Measurements from ENCODE around the gene GPR108. TPM values are rescaled to one million over a fixed set of nuclear protein-coding genes. Genes with fewer than 3 reads are reported as not detected.

GPR108 gene
- 24.1 and 36.4 TPM in 2 replicates for total RNA-seq (2016; rRNA removed; fragmentation: Illumina TruSeq; extraction: Trizol)
- total RNA-seq (2016; cell fraction: cytosol; rRNA removed; fragmentation: Illumina TruSeq; extraction: Trizol; ENCODE audit: low read depth): 38.0 and 46.7 TPM in 2 replicates
- total RNA-seq (2016; cell fraction: insoluble cytoplasmic fraction; rRNA removed; fragmentation: Illumina TruSeq; extraction: Trizol): 17.4 and 36.4 TPM in 2 replicates
- total RNA-seq (2016; cell fraction: membrane; rRNA removed; fragmentation: Illumina TruSeq; extraction: Trizol): 50.7 and 59.0 TPM in 2 replicates
- 28.9 and 37.5 TPM in 2 replicates for total RNA-seq (2016; cell fraction: nucleus; rRNA removed; fragmentation: Illumina TruSeq; extraction: Trizol)
- 63.0 and 69.7 TPM in 2 replicates for polyA plus RNA-seq (2011; rRNA removed)
- 52.1 and 59.5 TPM in 2 replicates for polyA plus RNA-seq (2011; cell fraction: cytosol; rRNA removed)
- polyA plus RNA-seq (2011; cell fraction: nucleus; rRNA removed): 207 and 243 TPM in 2 replicates
- 28.8 and 45.1 TPM in 2 replicates for polyA plus RNA-seq (2012)
- 45.8 and 48.0 TPM in 2 replicates for polyA plus RNA-seq (2016; cell fraction: cytosol; fragmentation: Illumina TruSeq; extraction: Trizol; ENCODE audit: low read depth)
- 22.1 and 29.5 TPM in 2 replicates for polyA plus RNA-seq (2016; cell fraction: insoluble cytoplasmic fraction; fragmentation: Illumina TruSeq; extraction: Trizol; ENCODE audit: low read depth)
- 52.9 and 59.3 TPM in 2 replicates for polyA plus RNA-seq (2016; cell fraction: membrane; fragmentation: Illumina TruSeq; extraction: Trizol; ENCODE audit: low read depth)
- polyA plus RNA-seq (2016; cell fraction: nucleus; fragmentation: Illumina TruSeq; extraction: Trizol; ENCODE audit: insufficient read depth, low read depth): 87.3 and 93.9 TPM in 2 replicates
- 154 and 189 TPM in 2 replicates for polyA minus RNA-seq (2011; rRNA and poly(A)+ RNA removed; ENCODE audit: low replicate concordance)
- polyA minus RNA-seq (2011; cell fraction: cytosol; rRNA and poly(A)+ RNA removed): 18.7 and 18.9 TPM in 2 replicates
- 28.3 and 32.7 TPM in 2 replicates for polyA minus RNA-seq (2011; cell fraction: nucleus; rRNA and poly(A)+ RNA removed)
- Bru-seq, nascent RNA: percentile 53 among the genes with signal in this experiment
- percentile 84 among the genes with signal in this experiment for BruChase-seq, experiment 1, labeled RNA remaining after a 6-hour chase
- percentile 70 among the genes with signal in this experiment for BruChase-seq, experiment 2, labeled RNA remaining after a 2-hour chase
- long read RNA-seq, experiment 1, transcript GPR108-201 (18 exons, 2,057 nt): major isoform, 21 of 38 reads
- long read RNA-seq, experiment 1, partial matches to known transcripts: 5 of 38 reads
- long read RNA-seq, experiment 1, other reads (novel, unspliced or antisense): 9 of 38 reads
- long read RNA-seq, experiment 2, transcript GPR108-202 (18 exons, 2,009 nt): minor isoform, 10 of 122 reads
- long read RNA-seq, experiment 2, transcript GPR108-201 (18 exons, 2,057 nt): major isoform, 45 of 122 reads
- long read RNA-seq, experiment 2, partial matches to known transcripts: 37 of 122 reads
- long read RNA-seq, experiment 2, other reads (novel, unspliced or antisense): 29 of 122 reads

- in situ Hi-C loops (cut with HindIII; ENCODE audit: extremely low pct_ligation_motif_present, low pct_unique_long_range_greater_than_20kb) (loop anchor here (5.0 kb wide), 1 partner anchor 125 kb away; no protein-coding TSS in a partner anchor), intact Hi-C loops (cut with micrococcal nuclease; ENCODE audit: unreplicated experiment) (loop anchor here (2.0 to 10.0 kb wide), 2 partner anchors 17 to 1137 kb away; partner anchors contain the start of genes C3 and PRR36)
- H3K27ac ChIP-seq (ENCODE audit: extremely low read length, insufficient read depth, low read length): peak within 1 kb of the TSS; percentile 89
- no peaks in the 10 kb centered on the region for H3K9me3 ChIP-seq (ENCODE audit: low read length)
- BruUV-seq (replicated peaks): no TSS peak
- H3K4me2 ChIP-seq (ENCODE audit: low read depth, low read length): peak within 1 kb of the TSS; percentile 93
- ChIA-PET POLR2A (interaction anchor here (0.7 to 5.4 kb wide), 14 partner anchors 8 to 221 kb away, joined by 3 to 278 read pairs (median 4); partner anchors contain the start of gene C3), CTCF (ENCODE audit: low intra/inter-chr PET ratio, low total read pairs) (interaction anchor here (3.1 to 3.4 kb wide), 3 partner anchors 16 to 126 kb away, joined by 17 to 31 read pairs (median 25); no protein-coding TSS in a partner anchor)
- peak within 1 kb of the TSS; percentile 90 for H3K9ac ChIP-seq (ENCODE audit: insufficient read depth, low read depth, low read length)
- 0% methylated on average over 2 of the region's 55 CpGs for WGBS (ENCODE audit: low lambda C conversion rate)
- FAIRE-seq (peak; percentile 99), DNase-seq (ENCODE audit: low spot score) (peak; percentile 100), ATAC-seq (peak; percentile 72)
- H3K4me1 ChIP-seq (ENCODE audit: insufficient read depth, low read length): peaks cover 55% of the 10 kb centered on the region
- H3K79me2 ChIP-seq (ENCODE audit: insufficient read depth, low read length): peaks cover 30% of the 10 kb centered on the region
- H2AFZ ChIP-seq (ENCODE audit: low read length): no peak within 1 kb of the TSS
- H3K36me3 ChIP-seq (replicated peaks in 1 of 2; ENCODE audit: control insufficient read depth in 1 of 2, insufficient read depth in 2 of 2, low read length in 2 of 2): peaks cover 0 to 2% of the 10 kb centered on the region in 2 experiments; a peak in 2 of 5 replicates
- peaks cover 9% of the 10 kb centered on the region for H4K20me1 ChIP-seq (ENCODE audit: insufficient read depth, low read length)
- peak within 1 kb of the TSS; percentile 82 to 100 (median 90) for H3K4me3 ChIP-seq (replicated peaks in 1 of 3; ENCODE audit: insufficient read depth in 1 of 3, low read depth in 2 of 3, low read length in 3 of 3)
- H3K27me3 ChIP-seq (ENCODE audit: control insufficient read depth in 1 of 2, insufficient read depth in 2 of 2, low read length in 2 of 2): no peaks in the 10 kb centered on the region; a peak in 1 of 5 replicates
- no peak for TF ChIP-seq ZBTB1 (CRISPR knock-in tag; IDR thresholded peaks at IDR 0.05; ENCODE audit: borderline replicate concordance)
- peak; percentile 98 for TF ChIP-seq CREB1 (IDR thresholded peaks at IDR 0.05)
- TF ChIP-seq CREB1 (CRISPR knock-in tag; IDR thresholded peaks at IDR 0.05): peak; percentile 99
- TF ChIP-seq POLR2AphosphoS2 (IDR thresholded peaks at IDR 0.05; ENCODE audit: low read depth, low read length): no peak
- no peak for TF ChIP-seq ZMYM2 (CRISPR knock-in tag; IDR thresholded peaks at IDR 0.05)
- TF ChIP-seq PHF8 (CRISPR knock-in tag; IDR thresholded peaks at IDR 0.05): peak; percentile 56
- TF ChIP-seq KLF15 (CRISPR knock-in tag; IDR thresholded peaks at IDR 0.05; ENCODE audit: borderline replicate concordance): no peak
- no peak; the same call in 1 of the 2 replicates for TF ChIP-seq ZNF225 (CRISPR knock-in tag; IDR thresholded peaks at IDR 0.05)
- TF ChIP-seq MXD1 (CRISPR knock-in tag; IDR thresholded peaks at IDR 0.05): peak; percentile 67; the same call in 1 of the 2 replicates
- no peak for TF ChIP-seq ZBTB26 (CRISPR knock-in tag; IDR thresholded peaks at IDR 0.05; ENCODE audit: borderline replicate concordance)
- TF ChIP-seq EHMT2 (IDR thresholded peaks at IDR 0.05; ENCODE audit: borderline replicate concordance, low read depth, low read length): no peak
- no peak for TF ChIP-seq NFE2L1 (CRISPR knock-in tag; IDR thresholded peaks at IDR 0.05; ENCODE audit: borderline replicate concordance)
- no peak; the same call in 1 of the 2 replicates for TF ChIP-seq ZNF768 (CRISPR knock-in tag; IDR thresholded peaks at IDR 0.05)
- TF ChIP-seq PHF21A (CRISPR knock-in tag; IDR thresholded peaks at IDR 0.05): no peak
- no peak for TF ChIP-seq KAT8 (CRISPR knock-in tag; IDR thresholded peaks at IDR 0.05)
Observed at GRCh38 chr19:6737284-6737872, at the start of gene GPR108. Gene GPR108, minus strand, starts transcription at chr19:6737580. Its CDS starts 4 bp downstream, at chr19:6737576.
